HG02852 (cell line): ENCODE measurements around the gene DOCK6.

Experiments
- ATAC-seq: cut with Tn5 transposase; IDR thresholded peaks from one replicate; pipeline ENCODE4 v1.9.1; 2021; ENCODE audit warnings: mild to moderate bottlenecking, moderate library complexity; ENCODE audit not compliant: unreplicated experiment

DOCK6 gene

GRCh38 chr19:11247391-11247790 is 14.9 kb downstream of the DOCK6 start:
- ATAC-seq, result no peak

GRCh38 chr19:11246941-11247340 is 15.4 kb downstream of the DOCK6 start:
- no peak for ATAC-seq

- ATAC-seq, result no peak
Measured at GRCh38 chr19:11244846-11245589, 17.3 kb downstream of the DOCK6 start.

- ATAC-seq, result no peak
Measured at GRCh38 chr19:11243798-11244169, 18.5 kb downstream of the DOCK6 start.

- no peak for ATAC-seq
Measured at GRCh38 chr19:11242864-11243797, 19.2 kb downstream of the DOCK6 start.

GRCh38 chr19:11242025-11242424 is 20.3 kb downstream of the DOCK6 start:
- ATAC-seq, result no peak

- no peak for ATAC-seq
Measured at GRCh38 chr19:11240008-11240444, 22.3 kb downstream of the DOCK6 start.

GRCh38 chr19:11239377-11240000 is 22.8 kb downstream of the DOCK6 start, which contains the start of gene ANGPTL8:
Gene ANGPTL8, plus strand, starts transcription at chr19:11239619. Its CDS starts 19 bp downstream, at chr19:11239638.
- no peak for ATAC-seq

- ATAC-seq, result no peak
Measured at GRCh38 chr19:11238781-11239376, 23.4 kb downstream of the DOCK6 start.

GRCh38 chr19:11238041-11238440 is 24.3 kb downstream of the DOCK6 start:
- no peak for ATAC-seq

GRCh38 chr19:11237321-11237720 is 25.0 kb downstream of the DOCK6 start:
- ATAC-seq, result no peak

GRCh38 chr19:11236324-11237301 is 25.7 kb downstream of the DOCK6 start:
- no peak for ATAC-seq

GRCh38 chr19:11234486-11235075 is 27.7 kb downstream of the DOCK6 start:
- ATAC-seq, result no peak

- no peak for ATAC-seq
Measured at GRCh38 chr19:11233073-11233472, 29.3 kb downstream of the DOCK6 start.

- no peak for ATAC-seq
Measured at GRCh38 chr19:11232555-11232954, 29.8 kb downstream of the DOCK6 start.

- no peak for ATAC-seq
Measured at GRCh38 chr19:11230621-11231386, 31.5 kb downstream of the DOCK6 start.

- no peak for ATAC-seq
Measured at GRCh38 chr19:11227195-11227886, 35.0 kb downstream of the DOCK6 start.

GRCh38 chr19:11226716-11227166 is 35.6 kb downstream of the DOCK6 start:
- ATAC-seq, result no peak
